Measurements from ENCODE around the gene WIPF2. TPM values are rescaled to one million over a fixed set of nuclear protein-coding genes. Genes with fewer than 3 reads are reported as not detected.
A peak's percentile ranks its signal among the peaks of the same experiment; 100 is the strongest.

The WIPF2 gene
- 46.6 and 48.4 TPM in 2 replicates for total RNA-seq
- 7.7 TPM for total RNA-seq (2013)
- 7.7 and 8.7 TPM in 2 replicates for polyA plus RNA-seq
- 2.7 and 5.4 TPM in 2 replicates for polyA minus RNA-seq

DNA sequence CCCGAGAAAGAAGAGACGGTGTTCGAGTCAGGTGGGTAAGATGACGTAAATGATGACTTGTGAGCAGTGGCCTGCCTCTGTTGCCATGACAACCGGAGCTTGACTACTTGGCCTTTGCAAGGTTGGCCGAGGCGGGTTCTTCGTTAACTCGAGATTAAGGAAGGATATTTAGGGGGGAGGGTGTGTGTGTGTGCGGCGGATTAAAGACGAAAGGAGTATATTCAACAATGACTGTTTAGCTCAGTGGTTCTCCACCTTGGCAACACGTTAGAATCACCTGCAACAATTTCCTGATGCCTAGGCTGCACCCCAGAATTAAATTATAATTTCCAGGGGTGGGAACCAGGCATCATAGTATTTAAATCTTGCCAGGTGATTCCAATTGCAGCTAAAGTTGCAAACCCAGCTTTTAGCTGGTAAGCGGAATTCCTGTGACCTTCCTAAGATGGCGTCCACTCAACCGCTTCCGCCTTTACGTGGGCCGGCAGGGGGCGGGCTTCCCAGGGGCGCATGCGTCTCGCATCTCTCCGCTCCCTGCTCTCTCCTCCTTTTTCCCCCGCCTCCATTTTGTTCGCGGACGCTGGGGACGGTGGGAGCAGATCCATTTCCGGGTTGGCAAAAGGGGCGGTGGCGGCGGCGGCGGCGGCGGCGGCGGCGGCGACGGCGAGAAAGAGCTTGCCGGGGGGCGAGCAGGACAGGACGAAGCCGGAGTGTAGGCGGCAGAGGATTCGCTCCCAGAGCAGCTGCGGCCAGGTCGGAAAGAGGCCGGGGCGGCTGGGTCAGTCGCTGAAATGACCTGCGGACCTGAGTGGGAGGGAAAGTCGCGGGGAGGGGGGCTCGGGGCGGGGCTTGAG, at the start of gene WIPF2:
Gene WIPF2, plus strand, starts transcription at position 565 of the 854 bp plus-strand sequence. CDS start 37,156 bp downstream, outside the sequence.
- peak; percentile 86 for ATAC-seq (ENCODE audit: low read depth)
- Histone ChIP-seq H3K4me3 (ENCODE audit: control extremely low read depth in 1 of 5, extremely low read depth in 1 of 5, insufficient read depth in 1 of 5, low read depth in 2 of 5, low read length in 4 of 5) (peak within 1 kb of the TSS; percentile 57 to 94 (median 82)), H2AFZ (ENCODE audit: insufficient read depth, low read depth, low read length, poor library complexity, severe bottlenecking) (peak within 1 kb of the TSS; percentile 67), H3K4me1 (ENCODE audit: control insufficient read depth in 2 of 2, insufficient read depth in 2 of 2, low read length in 2 of 2) (peaks cover 12 to 21% of the 10 kb centered on the region in 2 donors), H3K27ac (ENCODE audit: low read length in 2 of 2) (peak within 1 kb of the TSS; percentile 92 to 100), H3K9ac (ENCODE audit: low read length) (peak within 1 kb of the TSS; percentile 98), H3K36me3 (replicated peaks in 1 of 2; ENCODE audit: control extremely low read depth in 1 of 2, control insufficient read depth in 1 of 2, extremely low read depth in 1 of 2, insufficient read depth in 2 of 2, low read length in 1 of 2) (no peaks in the 10 kb centered on the region), H3K27me3 (replicated peaks in 1 of 4; ENCODE audit: control extremely low read depth in 1 of 4, control insufficient read depth in 3 of 4, insufficient read depth in 4 of 4, low read length in 3 of 4) (no peaks in the 10 kb centered on the region), H3K79me2 (ENCODE audit: control insufficient read depth, insufficient read depth, low read length) (peaks cover 44% of the 10 kb centered on the region), H4K20me1 (ENCODE audit: control insufficient read depth, insufficient read depth, low read length, poor library complexity, severe bottlenecking) (no peaks in the 10 kb centered on the region), H3K4me2 (replicated peaks; ENCODE audit: low read depth, low read length, poor library complexity, severe bottlenecking) (peak within 1 kb of the TSS; percentile 91), H3K9me3 (ENCODE audit: control extremely low read depth in 1 of 3, control insufficient read depth in 2 of 3, insufficient read depth in 1 of 3, low read length in 2 of 3) (no peaks in the 10 kb centered on the region)
- POLR2A ChIA-PET = interaction anchor here (0.5 to 1.4 kb wide), 12 partner anchors 13 to 266 kb away, joined by 3 to 5 read pairs (median 4); partner anchors contain the start of gene CASC3
- Mint-ChIP-seq H3K4me1 (peaks cover 36% of the 10 kb centered on the region), H3K27me3 (no peaks in the 10 kb centered on the region), H3K4me3 (peak within 1 kb of the TSS; percentile 93), H3K27ac (peak within 1 kb of the TSS; percentile 99), H3K9me3 (ENCODE audit: insufficient read depth) (no peaks in the 10 kb centered on the region)
- intact Hi-C loops (cut with micrococcal nuclease) = loop anchor here (1.0 to 5.0 kb wide), 7 partner anchors 16 to 1448 kb away; partner anchors contain the start of genes CASC3 and CDC6
- peak; percentile 98 for DNase-seq
- 2% methylated on average over 49 of the region's 59 CpGs for WGBS (ENCODE audit: insufficient coverage)
- CTCF ChIA-PET = interaction anchor here (0.6 to 3.1 kb wide), 25 partner anchors 11 to 597 kb away, joined by 3 to 28 read pairs (median 4); partner anchors contain the start of genes CDC6, MSL1, PSMD3 and RAPGEFL1
- TF ChIP-seq EZH2 (IDR thresholded peaks at IDR 0.05; ENCODE audit: borderline replicate concordance, insufficient read depth, low read depth, low read length, poor library complexity, severe bottlenecking) = no peak
- TF ChIP-seq, protein P1, sequence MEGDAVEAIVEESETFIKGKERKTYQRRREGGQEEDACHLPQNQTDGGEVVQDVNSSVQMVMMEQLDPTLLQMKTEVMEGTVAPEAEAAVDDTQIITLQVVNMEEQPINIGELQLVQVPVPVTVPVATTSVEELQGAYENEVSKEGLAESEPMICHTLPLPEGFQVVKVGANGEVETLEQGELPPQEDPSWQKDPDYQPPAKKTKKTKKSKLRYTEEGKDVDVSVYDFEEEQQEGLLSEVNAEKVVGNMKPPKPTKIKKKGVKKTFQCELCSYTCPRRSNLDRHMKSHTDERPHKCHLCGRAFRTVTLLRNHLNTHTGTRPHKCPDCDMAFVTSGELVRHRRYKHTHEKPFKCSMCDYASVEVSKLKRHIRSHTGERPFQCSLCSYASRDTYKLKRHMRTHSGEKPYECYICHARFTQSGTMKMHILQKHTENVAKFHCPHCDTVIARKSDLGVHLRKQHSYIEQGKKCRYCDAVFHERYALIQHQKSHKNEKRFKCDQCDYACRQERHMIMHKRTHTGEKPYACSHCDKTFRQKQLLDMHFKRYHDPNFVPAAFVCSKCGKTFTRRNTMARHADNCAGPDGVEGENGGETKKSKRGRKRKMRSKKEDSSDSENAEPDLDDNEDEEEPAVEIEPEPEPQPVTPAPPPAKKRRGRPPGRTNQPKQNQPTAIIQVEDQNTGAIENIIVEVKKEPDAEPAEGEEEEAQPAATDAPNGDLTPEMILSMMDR (IDR thresholded peaks at IDR 0.05) = peak; percentile 71
